ENCODE results near the gene SEC24D. TPM values are rescaled to one million over a fixed set of nuclear protein-coding genes. Genes with fewer than 3 reads are reported as not detected.

Gene SEC24D
- total RNA-seq, 2 experiments from 2014 or later: 25.2 to 26.4 TPM

- ATAC-seq: no peak
- H3K9me3 Mint-ChIP-seq: no peaks in the 10 kb centered on the region
- H3K4me1 Mint-ChIP-seq (ENCODE audit: low read depth): no peaks in the 10 kb centered on the region
- DNase-seq: no peak
- H3K36me3 Mint-ChIP-seq (ENCODE audit: low read depth): peaks cover 13% of the 10 kb centered on the region
- intact Hi-C loops (cut with micrococcal nuclease): no loop called here
- ChIA-PET CTCF (interaction anchor here (0.6 to 2.0 kb wide), 5 partner anchors 10 to 144 kb away, joined by 3 to 4 read pairs (median 3); no protein-coding TSS in a partner anchor), POLR2A (interaction anchor here (1.1 kb wide), 1 partner anchor 42 kb away, joined by 3 read pairs; no protein-coding TSS in a partner anchor)
- no peak for TF ChIP-seq CTCF (IDR thresholded peaks at IDR 0.05)
- no peak overlapping the region for H3K4me3 Mint-ChIP-seq
- H3K27ac Mint-ChIP-seq: no peak overlapping the region
- H3K27me3 Mint-ChIP-seq: no peaks in the 10 kb centered on the region
These were observed 89.5 kb downstream of the SEC24D start for GRCh38 chr4:118746251-118746919.

GRCh38 chr4:118745357-118745756, 90.6 kb downstream of the SEC24D start:
- Mint-ChIP-seq H3K4me1 (ENCODE audit: low read depth) (no peaks in the 10 kb centered on the region), H3K27ac (no peak overlapping the region), H3K36me3 (ENCODE audit: low read depth) (peaks cover 13% of the 10 kb centered on the region), H3K27me3 (no peaks in the 10 kb centered on the region), H3K9me3 (no peaks in the 10 kb centered on the region), H3K4me3 (no peak overlapping the region)
- ChIA-PET CTCF (interaction anchor here (1.1 to 1.2 kb wide), 2 partner anchors 11 to 119 kb away, joined by 3 read pairs; no protein-coding TSS in a partner anchor), POLR2A (no interaction called here)
- intact Hi-C loops (cut with micrococcal nuclease): no loop called here
- DNase-seq (no peak), ATAC-seq (no peak)
- no peak for TF ChIP-seq CTCF (IDR thresholded peaks at IDR 0.05)

DNA sequence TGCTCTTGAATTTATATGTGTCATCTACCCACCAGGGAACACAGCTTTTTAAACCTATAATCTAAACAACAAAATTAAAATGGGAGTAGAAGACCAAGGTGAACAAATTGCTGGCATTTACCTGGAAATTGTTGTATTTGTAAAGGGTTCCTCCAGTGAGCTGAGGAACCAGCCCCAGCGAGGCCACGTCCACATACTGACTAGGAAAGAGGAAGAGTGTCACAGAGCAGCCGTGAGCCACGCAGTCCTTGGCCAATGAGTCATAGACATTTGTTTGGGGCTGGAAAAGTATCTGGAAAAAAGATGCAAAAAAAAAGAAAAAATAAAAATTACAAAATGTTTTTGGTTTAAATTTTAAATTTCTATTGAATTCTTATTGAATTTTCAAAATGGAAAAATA, 92.1 kb downstream of the SEC24D start:
- H3K27ac Mint-ChIP-seq: no peak overlapping the region
- H3K9me3 Mint-ChIP-seq: no peaks in the 10 kb centered on the region
- H3K27me3 Mint-ChIP-seq: no peaks in the 10 kb centered on the region
- ATAC-seq (no peak), DNase-seq (no peak)
- intact Hi-C loops (cut with micrococcal nuclease): no loop called here
- CTCF ChIA-PET: interaction anchor here (1.3 kb wide), 1 partner anchor 320 kb away, joined by 4 read pairs; no protein-coding TSS in a partner anchor
- H3K4me3 Mint-ChIP-seq: no peak overlapping the region
- no peak for TF ChIP-seq CTCF (IDR thresholded peaks at IDR 0.05)
- POLR2A ChIA-PET: interaction anchor here (0.7 kb wide), 1 partner anchor 745 kb away, joined by 5 read pairs; no protein-coding TSS in a partner anchor
- peaks cover 16% of the 10 kb centered on the region for H3K36me3 Mint-ChIP-seq (ENCODE audit: low read depth)
- no peaks in the 10 kb centered on the region for H3K4me1 Mint-ChIP-seq (ENCODE audit: low read depth)

DNA sequence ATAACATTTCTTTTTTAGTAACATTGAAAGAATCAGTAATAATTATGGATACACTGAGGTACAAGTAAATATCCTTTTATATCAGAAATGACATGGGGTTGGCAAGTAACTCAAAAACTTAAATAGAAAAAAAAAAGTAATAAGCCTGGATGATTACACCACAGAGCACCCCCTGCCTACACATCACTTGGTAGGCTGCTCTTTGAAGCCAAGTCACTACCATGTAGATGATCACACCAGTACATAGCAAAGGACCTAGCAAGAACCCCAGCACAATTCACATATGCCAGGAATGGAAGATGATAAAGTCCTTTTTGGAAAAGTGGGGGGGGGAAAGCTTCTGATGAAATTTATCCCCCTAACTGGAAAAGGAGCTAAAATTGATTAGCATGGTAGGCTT, 93.9 kb downstream of the SEC24D start:
- Mint-ChIP-seq H3K27ac (no peak overlapping the region), H3K4me3 (no peak overlapping the region)
- CTCF ChIA-PET: interaction anchor here (0.7 to 1.2 kb wide), 5 partner anchors 8 to 151 kb away, joined by 3 to 6 read pairs (median 3); no protein-coding TSS in a partner anchor

More for the DNA sequence above, 93.9 kb downstream of the SEC24D start:
- Mint-ChIP-seq H3K27me3 (no peaks in the 10 kb centered on the region), H3K36me3 (ENCODE audit: low read depth) (peaks cover 17% of the 10 kb centered on the region), H3K9me3 (no peaks in the 10 kb centered on the region), H3K4me1 (ENCODE audit: low read depth) (no peaks in the 10 kb centered on the region)
- DNase-seq (no peak), ATAC-seq (no peak)
- intact Hi-C loops (cut with micrococcal nuclease): no loop called here
- POLR2A ChIA-PET: no interaction called here
- no peak for TF ChIP-seq CTCF (IDR thresholded peaks at IDR 0.05)
